HG02943 (cell line): ENCODE results near the gene PRKAA1.

Experiments used
- ATAC-seq: cut with Tn5 transposase; IDR thresholded peaks from one replicate; pipeline ENCODE4 v1.9.1; 2021; ENCODE audit warnings: mild to moderate bottlenecking, low read depth, moderate library complexity; ENCODE audit not compliant: unreplicated experiment

Gene PRKAA1

DNA sequence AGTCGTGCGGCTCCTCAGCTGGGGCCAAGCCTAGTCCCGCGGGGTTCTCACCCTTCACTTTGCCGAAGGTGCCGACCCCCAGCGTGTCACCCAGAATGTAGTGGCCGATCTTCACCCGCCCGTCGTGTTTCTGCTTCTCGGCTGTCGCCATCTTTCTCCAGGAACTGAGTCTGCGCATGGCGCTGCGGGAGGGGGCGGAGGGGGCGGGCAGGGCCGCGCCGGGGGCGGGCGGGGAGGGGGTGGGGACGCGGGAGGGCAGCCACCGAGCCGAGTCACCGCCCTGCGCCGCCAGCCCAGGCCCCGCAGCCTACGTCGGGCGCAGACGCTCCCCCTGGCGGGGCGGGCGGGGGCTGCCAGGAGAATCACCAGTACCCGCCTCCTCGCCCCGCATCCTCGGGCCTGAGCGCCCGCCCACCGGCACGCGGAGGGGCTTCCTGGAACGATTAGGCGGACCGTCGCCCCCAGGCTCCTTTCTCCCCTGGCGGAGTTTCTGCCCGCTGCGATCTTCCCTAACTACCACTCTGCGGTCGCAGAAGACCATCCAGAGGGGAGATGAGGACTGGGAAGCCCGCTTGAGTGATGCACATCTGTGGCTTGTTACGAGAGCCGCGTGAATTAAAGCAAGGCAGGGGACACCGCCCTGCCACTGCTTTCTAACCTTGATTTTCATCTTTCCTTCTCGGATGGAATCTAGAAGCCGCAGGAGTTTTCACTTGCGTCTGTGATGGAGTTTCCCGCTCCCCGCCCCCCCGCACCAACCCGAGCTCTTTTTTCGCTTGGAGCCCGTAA lies at the start of gene PRKAA1:
Gene PRKAA1, minus strand, starts transcription at position 363 of the 789 bp plus-strand sequence. Its CDS starts 185 bp downstream, at position 178.
- peak; percentile 89 for ATAC-seq

DNA sequence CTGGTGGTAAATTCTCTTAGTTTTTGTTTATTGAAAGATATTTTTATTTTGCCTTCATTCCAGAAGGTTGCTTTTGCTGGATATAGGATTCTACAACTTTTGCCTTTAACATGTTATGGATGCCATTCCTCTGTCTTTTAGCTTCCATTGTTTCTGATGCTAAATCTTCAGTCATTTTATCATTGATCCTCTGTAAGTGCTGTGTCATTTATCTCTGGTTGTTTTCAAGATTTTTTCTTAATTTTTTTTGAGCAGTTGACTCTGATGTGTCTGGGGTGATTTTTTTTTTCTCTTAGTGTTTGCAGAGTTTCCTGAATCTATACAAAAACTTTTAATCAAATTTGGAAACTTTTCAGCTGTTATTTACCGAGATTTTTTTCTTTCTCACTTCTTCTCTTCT lies 49.4 kb upstream of the PRKAA1 start:
- ATAC-seq, result no peak

DNA sequence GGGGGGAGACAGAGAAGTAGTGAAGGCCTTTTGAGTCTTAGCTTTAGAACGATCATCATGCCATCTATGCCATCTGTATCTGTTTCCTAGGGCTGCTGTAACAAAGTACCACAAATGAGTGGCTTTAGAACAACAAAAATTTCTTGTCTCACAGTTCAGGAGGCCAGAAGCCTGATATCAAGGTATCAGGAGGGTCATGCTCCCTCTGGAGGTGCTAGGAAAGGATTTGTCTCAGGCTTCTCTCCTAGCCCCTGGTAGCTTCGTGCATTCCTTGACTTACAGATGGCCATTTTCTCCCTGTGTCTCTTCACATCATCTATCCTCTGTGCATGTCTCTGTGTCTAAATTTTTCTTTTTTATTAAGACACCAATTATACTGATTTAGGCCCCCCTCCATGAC lies 48.2 kb upstream of the PRKAA1 start:
- ATAC-seq, result no peak

DNA sequence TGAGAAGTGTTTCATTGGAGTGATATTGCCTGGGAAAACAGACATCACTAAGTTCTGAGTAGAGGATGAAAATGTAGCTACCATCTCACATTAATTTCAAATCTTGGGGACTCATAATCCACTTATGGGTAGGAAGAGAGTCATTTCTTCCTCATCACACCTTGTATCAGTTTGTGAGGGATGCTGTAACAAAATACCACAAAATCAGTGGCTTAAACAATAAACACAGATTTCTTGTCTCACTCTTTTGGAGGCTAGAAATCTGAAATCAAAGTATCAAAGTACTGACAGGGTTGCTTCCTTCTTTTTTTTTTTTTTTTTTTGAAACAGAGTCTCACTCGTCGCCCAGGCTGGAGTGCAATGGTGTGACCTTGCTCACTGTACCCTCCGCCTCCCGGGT lies 46.4 kb upstream of the PRKAA1 start:
- no peak for ATAC-seq

DNA sequence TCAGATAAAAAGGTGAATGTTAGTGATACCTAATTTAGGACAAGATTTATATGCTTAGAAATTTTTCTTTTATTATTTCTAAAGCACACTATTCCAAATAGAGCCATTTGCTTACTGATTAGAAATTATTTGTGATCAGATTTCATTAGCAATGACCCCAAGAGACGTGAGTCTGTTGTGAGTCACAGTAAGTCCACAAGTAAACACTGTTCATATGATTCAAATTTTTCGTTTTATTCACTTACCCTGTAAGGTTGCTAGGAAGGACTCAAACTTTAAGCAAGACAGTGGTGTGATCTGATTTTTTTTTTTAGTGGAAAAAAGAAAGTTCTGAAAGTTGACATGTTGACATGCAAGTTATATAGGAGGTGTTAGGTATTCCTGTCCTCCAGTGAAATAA lies 44.2 kb upstream of the PRKAA1 start:
- ATAC-seq, result no peak

DNA sequence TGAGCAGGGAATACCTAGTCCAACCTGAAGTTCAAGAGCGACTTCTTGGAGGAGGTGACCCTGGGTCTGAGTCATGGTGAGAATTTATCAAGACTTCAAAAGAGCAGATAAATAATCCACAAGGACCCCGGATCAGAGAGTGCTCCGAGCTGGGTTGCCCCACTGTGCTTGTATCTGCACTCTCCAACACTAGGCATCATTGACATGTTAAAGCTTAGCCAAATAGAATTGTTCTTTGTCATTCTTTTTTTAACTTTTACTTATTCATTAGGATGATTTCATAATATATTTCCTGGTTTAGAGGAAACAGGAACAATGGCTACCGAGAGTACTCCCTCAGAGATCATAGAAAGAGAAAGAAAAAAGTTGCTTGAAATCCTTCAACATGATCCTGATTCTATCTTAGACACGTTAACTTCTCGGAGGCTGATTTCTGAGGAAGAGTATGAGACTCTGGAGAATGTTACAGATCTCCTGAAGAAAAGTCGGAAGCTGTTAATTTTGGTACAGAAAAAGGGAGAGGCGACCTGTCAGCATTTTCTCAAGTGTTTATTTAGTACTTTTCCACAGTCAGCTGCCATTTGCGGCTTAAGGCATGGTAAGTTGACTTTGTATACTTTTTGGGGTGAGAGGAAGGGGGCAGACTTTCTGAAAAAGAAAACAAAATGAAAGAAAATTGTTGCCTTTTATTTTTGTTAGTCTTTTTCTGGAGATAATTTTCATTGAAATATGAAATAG lies 43.1 kb upstream of the PRKAA1 start, which contains the start of gene CARD6:
Gene CARD6, plus strand, starts transcription at position 300 of the 738 bp plus-strand sequence. Its CDS starts 16 bp downstream, at position 316.
- peak; percentile 50 for ATAC-seq

DNA sequence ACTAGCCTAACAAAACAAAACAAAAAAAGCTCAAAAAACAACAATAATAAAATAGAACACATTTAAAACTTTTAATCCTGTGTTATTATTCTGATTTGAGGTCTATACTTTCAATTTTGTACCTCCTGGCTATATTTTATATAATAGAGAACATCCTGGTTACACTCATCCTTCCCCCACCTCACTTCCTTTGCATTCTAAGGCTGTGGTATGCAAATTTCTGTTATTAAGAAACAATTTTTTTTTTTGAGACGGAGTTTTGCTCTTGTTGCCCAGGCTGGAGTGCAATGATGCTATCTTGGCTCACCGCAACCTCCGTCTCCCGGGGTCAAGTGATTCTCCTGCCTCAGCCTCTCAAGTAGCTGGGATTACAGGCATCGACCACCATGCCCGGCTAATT lies 39.9 kb upstream of the PRKAA1 start:
- ATAC-seq, result no peak

DNA sequence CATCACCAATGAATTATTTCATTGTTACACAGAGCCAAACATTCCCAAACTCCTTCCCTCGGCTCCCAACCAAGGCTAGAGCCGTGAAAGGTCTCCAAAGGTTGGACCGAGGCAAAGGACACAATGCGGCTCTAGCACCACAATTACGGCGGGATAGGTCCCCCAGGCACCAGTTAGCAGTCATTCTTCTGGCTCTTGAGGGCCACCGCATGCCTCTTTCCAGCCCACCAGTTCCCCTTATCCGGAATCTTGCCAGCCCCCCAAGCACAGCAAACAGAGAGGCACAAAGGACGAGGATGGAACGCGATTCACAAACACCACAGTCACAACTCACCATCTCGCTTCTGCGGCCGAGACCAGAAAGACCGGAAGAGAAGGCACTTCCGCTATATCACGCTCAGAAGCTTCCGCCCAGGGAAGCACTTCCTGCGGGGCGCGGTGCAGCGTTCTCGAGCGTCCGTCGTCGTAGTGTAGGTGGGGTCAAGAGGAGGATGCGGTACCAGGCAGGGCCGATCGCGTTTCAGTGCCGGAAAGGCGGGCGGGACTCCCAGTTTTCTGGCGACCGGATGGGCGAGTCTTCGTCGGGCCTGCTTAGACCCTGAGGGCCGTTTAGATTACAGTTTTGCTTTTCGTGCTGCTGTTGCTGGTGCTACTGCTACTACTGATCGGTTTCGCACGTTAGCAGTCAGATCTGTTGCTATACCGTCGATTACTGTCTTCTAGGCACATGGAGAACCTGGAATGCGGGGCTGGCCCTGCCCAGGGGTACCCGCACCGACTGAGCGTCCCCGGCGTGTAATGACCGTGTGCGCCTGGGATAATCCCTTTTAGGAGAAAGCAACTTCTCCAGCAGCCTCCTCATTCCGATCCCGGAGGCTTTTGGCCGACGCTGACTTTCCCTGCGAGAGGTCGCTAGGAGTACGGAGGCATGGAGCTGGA lies 36.9 kb upstream of the PRKAA1 start, which contains the start of gene RPL37:
Gene RPL37, minus strand, starts transcription at position 374 of the 939 bp plus-strand sequence. Its CDS starts 37 bp downstream, at position 337.
- peak; percentile 99 for ATAC-seq

- peak; percentile 2 for ATAC-seq
These were observed 36.2 kb upstream of the PRKAA1 start for GRCh38 chr5:40834391-40834848.

GRCh38 chr5:40833712-40834229 lies 35.6 kb upstream of the PRKAA1 start:
- no peak for ATAC-seq

DNA sequence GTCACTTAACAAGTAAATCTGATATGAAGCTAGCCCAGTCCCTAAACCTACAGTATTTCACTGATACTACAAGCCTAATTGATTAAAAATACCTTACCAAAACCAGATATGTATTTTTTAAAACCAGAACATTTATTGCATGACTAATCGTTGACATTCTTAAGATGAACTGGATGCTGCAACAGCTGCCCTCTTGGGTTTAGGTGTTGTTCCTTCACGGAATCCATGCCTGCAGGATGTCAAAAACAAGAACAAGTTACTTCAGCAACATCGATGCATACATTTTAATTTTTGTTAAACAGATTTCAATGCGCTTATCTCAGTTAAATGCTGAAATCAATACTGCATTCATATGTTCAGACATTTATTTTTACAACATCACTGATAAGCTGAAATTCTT lies 34.2 kb upstream of the PRKAA1 start:
- no peak for ATAC-seq

DNA sequence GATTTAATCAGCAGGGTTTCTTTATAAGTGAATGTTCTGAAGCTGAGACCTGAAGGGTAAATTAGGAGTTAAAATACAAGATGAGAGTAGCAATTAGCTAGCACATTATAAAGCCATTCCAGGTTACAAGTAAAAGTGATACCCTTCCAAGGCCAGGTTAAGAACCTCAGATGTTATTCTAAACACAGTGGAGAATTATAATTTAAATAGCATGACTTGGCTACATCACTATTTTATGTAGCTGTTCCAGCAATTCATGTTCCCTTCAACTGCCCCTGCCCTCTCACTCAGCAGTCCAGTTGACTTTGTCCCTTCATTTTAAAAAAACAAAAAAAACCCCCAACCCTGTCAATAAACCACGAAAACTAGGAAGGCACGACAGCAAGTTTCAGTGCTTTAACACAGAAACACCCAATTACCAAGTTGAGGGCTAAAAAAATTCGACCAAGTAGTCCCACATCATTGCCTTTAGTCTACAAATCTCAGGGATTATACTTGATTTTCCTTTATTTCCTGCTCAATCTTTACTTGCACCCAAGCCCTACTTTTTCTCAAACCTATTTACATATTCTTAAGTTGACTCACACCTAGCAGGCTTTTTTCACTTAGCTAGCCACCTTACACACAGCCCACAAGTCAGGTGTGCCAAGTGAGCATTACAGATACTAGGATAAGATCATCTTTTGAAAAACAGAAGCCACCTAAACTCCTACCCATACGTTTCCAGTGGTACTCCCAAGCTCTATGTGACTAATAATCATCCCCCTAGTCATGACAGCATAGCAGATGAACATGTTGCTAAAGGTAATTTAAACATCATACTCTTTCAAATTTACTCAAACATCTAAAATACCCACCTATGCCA lies 33.4 kb upstream of the PRKAA1 start:
- ATAC-seq, result no peak

DNA sequence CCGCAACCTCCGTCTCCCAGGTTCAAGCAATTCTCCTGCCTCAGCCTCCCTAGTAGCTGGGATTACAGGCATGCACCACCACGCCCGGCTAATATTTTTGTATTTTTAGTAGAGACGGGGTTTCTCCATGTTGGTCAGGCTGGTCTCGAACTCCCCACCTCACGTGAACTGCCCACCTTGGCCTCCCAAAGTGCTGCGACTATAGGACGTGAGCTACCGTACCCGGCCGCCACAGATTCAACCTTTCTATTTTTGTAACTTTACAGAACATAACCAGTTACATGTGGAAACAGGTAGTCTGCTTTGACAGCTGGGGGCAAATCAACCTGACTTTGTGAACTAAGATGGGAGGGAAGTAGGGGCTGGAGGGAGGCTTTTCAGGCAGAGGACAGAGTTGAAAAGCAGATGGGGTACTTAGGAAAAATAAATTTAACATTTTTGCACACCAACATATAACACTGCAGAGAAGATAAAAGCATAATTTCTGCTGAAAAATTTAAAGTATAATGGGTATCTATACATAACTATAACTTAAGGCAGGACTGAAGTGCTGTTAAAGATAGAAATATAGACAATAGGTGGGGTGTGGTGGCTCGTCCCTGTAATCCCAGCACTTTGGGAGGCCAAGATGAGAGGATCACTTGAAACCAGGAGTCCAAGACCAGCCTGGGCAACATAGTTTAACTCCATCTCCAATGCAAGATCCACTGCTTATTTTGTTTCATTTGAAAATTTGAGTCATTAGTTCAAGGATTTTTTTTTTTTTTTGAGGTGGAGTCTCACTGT lies 31.8 kb upstream of the PRKAA1 start:
- ATAC-seq, result no peak

DNA sequence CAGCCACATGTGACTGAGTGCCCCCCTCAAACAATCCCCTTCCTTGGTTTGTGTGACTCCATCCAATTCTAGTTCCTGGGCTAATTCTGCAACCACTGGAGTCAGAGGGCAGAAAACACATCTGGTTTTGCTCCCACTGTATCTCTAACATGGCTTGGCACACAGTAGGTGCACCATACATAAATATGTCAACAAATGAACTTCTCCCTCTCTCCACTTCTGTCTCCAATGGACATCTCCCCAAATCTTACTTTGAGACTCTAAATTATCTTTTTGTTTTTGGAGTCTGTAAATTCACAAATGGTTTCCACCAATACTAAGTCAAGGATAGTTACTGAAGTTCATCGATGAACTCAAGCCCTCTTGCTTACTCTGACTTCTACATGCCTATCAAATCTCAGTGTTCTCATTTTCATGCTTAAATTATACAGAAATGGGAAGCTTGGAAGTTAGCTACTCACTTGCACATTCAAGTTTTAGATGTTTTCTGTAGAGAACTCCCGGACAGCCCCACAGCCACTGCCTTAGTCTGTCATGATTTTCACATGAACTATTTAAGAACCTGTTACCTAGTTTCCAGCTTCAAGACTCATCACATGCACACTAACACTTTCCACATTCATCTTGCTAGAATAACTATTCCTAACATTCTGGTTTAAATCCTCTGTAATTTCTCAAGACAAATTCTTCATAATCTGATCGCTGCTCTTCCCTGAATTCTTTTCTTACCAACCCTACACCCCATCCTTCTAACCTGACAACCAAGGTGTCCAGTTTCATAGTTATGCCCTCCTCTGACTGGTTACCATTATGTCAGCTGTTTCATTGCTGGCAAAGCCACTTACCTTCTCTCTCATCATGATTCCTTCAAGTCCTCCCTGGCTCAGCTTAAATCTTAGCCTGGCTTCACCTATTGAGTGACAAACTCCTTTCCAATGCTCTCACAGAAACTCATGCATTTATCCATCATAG lies 30.8 kb upstream of the PRKAA1 start:
- ATAC-seq, result no peak

DNA sequence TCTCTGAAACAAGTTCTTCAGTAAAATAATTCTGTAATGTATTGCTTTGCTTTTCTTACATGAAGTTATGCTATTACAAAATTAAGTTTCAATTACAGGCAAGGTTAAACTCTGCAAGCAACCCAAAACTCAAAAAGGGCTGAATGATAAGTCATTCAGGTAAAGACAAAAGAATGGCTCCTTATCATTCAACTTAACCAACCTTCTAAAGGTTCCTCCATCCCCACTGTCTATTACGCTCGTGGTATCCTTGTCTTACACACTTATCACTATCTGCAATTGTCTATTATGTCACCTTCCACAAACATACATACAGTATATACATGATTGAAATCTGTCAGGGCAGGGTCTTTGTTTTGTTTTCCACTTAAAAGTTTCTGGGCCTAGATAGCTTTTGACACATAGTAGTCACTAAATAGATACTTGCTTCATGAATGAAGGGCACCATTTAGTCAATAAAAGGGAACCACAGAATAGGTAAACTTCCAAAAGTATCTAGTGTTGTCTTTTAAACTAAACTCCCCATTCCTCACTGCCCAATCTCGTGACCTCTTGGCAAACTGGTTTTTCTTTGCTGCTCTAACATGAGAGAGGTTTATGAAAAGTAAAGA lies 30.0 kb upstream of the PRKAA1 start:
- ATAC-seq, result no peak

DNA sequence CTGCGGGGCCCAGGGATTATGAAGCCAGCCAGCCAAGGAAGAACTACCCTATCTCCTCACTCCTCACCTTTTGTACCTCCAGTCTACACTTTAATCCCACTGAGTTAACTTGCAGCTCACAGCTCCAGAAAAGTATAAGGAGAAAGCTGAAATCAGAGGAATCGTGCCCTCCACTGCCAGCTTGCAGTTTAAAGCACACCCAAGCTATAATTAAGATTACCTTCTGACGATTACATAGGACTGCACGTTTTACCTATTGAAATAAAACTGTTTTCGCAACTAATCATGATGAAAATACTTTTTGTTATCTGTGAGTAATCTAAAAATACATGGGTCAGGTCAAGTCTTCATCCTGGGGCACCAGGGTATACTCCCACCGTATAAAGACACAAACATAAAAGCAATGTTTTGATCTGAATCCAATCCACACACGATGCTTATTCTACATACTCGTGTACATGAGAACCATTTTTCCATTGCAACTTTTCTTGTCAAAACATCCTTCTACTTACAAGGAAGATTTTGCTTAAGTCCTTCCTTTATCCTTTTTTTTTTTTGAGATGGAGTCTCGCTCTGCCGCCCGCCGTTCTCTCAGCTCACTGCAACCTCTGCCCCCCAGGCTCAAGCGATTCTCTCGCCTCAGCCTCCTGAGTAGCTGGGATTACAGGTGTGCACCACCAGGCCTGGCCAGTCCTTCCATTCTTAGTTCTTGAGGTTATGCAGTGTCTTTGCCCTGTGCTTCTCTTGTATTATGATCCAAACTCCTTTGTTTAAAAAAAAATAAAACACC lies 29.2 kb upstream of the PRKAA1 start:
- ATAC-seq, result no peak
